GM23248 (cell line): ENCODE measurements around the gene TMEM217. TPM values are rescaled to one million over a fixed set of nuclear protein-coding genes. Genes with fewer than 3 reads are reported as not detected.

Source experiments
- DNase-seq: peaks from one replicate; pipeline ENCODE4 v3.0.0-alpha.2; 2015
- H2AFZ ChIP-seq: fragments of 200-600 bp; sonication (generic); 2 replicates; pipeline ENCODE4 v1.6.1; 2016; ENCODE audit warnings: antibody characterized with exemption
- H3F3A ChIP-seq: fragments of 200-600 bp; sonication (generic); 2 replicates; pipeline ENCODE4 v1.6.1; 2016; ENCODE audit warnings: mild to moderate bottlenecking, antibody characterized with exemption, mixed run types; ENCODE audit not compliant: insufficient read depth
- H3K27ac ChIP-seq: fragments of 200-600 bp; sonication (generic); 2 replicates; pipeline ENCODE4 v1.5.1; 2016; ENCODE audit warnings: mild to moderate bottlenecking
- H3K27me3 ChIP-seq: fragments of 200-600 bp; sonication (generic); replicated peaks from 2 replicates; pipeline ENCODE4 v1.6.1; 2016; ENCODE audit warnings: mild to moderate bottlenecking; ENCODE audit not compliant: insufficient read depth
- H3K36me3 ChIP-seq: fragments of 200-600 bp; sonication (generic); 2 replicates; pipeline ENCODE4 v1.6.1; 2016; ENCODE audit warnings: low read depth, mild to moderate bottlenecking
- H3K4me1 ChIP-seq: fragments of 200-600 bp; sonication (generic); 2 replicates; pipeline ENCODE4 v1.6.1; 2016; ENCODE audit warnings: mild to moderate bottlenecking; ENCODE audit not compliant: insufficient read depth
- H3K4me2 ChIP-seq: fragments of 200-600 bp; sonication (generic); one replicate; pipeline ENCODE4 v1.6.1; 2016; ENCODE audit warnings: mild to moderate bottlenecking; ENCODE audit not compliant: unreplicated experiment
- H3K4me3 ChIP-seq: fragments of 200-600 bp; sonication (generic); 2 replicates; pipeline ENCODE4 v1.5.1; 2016; ENCODE audit warnings: mild to moderate bottlenecking
- H3K79me2 ChIP-seq: fragments of 200-600 bp; sonication (generic); 2 replicates; pipeline ENCODE4 v1.6.1; 2016; ENCODE audit warnings: mild to moderate bottlenecking; ENCODE audit not compliant: insufficient read depth
- H3K9ac ChIP-seq: fragments of 200-600 bp; sonication (generic); 2 replicates; pipeline ENCODE4 v1.6.1; 2016; ENCODE audit warnings: mild to moderate bottlenecking
- H3K9me2 ChIP-seq: fragments of 200-600 bp; sonication (generic); 2 replicates; pipeline ENCODE4 v1.6.1; 2016; ENCODE audit warnings: mixed run types, mild to moderate bottlenecking, moderate library complexity; ENCODE audit not compliant: insufficient read depth
- H3K9me3 ChIP-seq: fragments of 200-600 bp; sonication (generic); one replicate; pipeline ENCODE4 v1.6.1; 2017; ENCODE audit warnings: low read depth
- H4K20me1 ChIP-seq: fragments of 200-600 bp; sonication (generic); 2 replicates; pipeline ENCODE4 v1.6.0; 2016; ENCODE audit not compliant: insufficient read depth
- EZH2 ChIP-seq: fragments of 200-600 bp; sonication (generic); IDR thresholded peaks from 2 replicates; pipeline ENCODE4 v1.6.1; 2018; ENCODE audit warnings: antibody characterized with exemption, mild to moderate bottlenecking; ENCODE audit not compliant: insufficient read depth, poor library complexity, severe bottlenecking
- EZH2phosphoT487 ChIP-seq: fragments of 200-600 bp; sonication (generic); IDR thresholded peaks from 2 replicates; pipeline ENCODE4 v1.6.1; 2018; ENCODE audit warnings: antibody characterized with exemption, moderate library complexity, mild to moderate bottlenecking, low read depth; ENCODE audit not compliant: insufficient read depth
- WGBS, 2 experiments: methylation state at CpG; one replicate each; pipeline ENCODE4 v1.1.6; 2015 to 2017; ENCODE audit warnings: low lambda C conversion rate in 2 of 2, low coverage in 1 of 2; ENCODE audit errors: missing lambda C conversion rate in 2 of 2; 5-methylcytosine and 5-hydroxymethylcytosine counted together
- in situ Hi-C: fragments of 300-500 bp; cut with MboI; formaldehyde crosslinking; loops from 2 replicates; pipeline ENCODE4 v1.15.0; 2020
- polyA plus RNA-seq: library from polyadenylated mRNA; unstranded; fragments of >200 nt; fragmentation: Nextera tagmentation; extraction: Ambion mirVana; gene quantifications from 2 replicates; pipeline ENCODE4 v1.2.1, GENCODE V29; 2016
- total RNA-seq: library from RNA; depleted of rRNA; stranded (reverse); fragments of >200 nt; shearing (Covaris generic); gene quantifications from 2 replicates; pipeline ENCODE4 v1.2.3, GENCODE V29; 2014

TMEM217 gene
- total and polyA plus RNA-seq, 2 experiments from 2014 or later, result 1.2 to 6.5 TPM

GRCh38 chr6:37236921-37237320 is 21.0 kb downstream of the TMEM217 start:
- peak; percentile 53 for DNase-seq
- no peak overlapping the region for H3K9ac ChIP-seq
- H3K4me1 ChIP-seq, result peaks cover 51% of the 10 kb centered on the region
- H3K4me2 ChIP-seq, result no peak overlapping the region
- peak overlapping the region; percentile 38; the same call in 1 of the 2 replicates for H3K27ac ChIP-seq
- H3K36me3 ChIP-seq, result no peaks in the 10 kb centered on the region
- no peaks in the 10 kb centered on the region for H3K27me3 ChIP-seq
- peaks cover 34% of the 10 kb centered on the region for H3F3A ChIP-seq
- in situ Hi-C loops, result no loop called here
- no peaks in the 10 kb centered on the region for H3K9me3 ChIP-seq
- 82 to 88% methylated on average over 2 of the region's 2 CpGs for WGBS, 2 experiments
- no peak overlapping the region for H3K4me3 ChIP-seq
- H3K79me2 ChIP-seq, result no peaks in the 10 kb centered on the region
- H4K20me1 ChIP-seq, result no peaks in the 10 kb centered on the region
- H2AFZ ChIP-seq, result 0 out of 2 replicates have a peak overlapping the region, but pooled peaks have one; percentile 12
- TF ChIP-seq EZH2 (no peak), EZH2phosphoT487 (no peak)
- H3K9me2 ChIP-seq, result no peaks in the 10 kb centered on the region

- Histone ChIP-seq H3K4me1 (peaks cover 21% of the 10 kb centered on the region), H4K20me1 (no peaks in the 10 kb centered on the region), H3K79me2 (no peaks in the 10 kb centered on the region), H3K4me2 (no peak overlapping the region), H3K27me3 (no peaks in the 10 kb centered on the region), H3K9ac (no peak overlapping the region), H2AFZ (no peak overlapping the region), H3K9me3 (no peaks in the 10 kb centered on the region), H3K9me2 (no peaks in the 10 kb centered on the region), H3K27ac (no peak overlapping the region), H3K36me3 (no peaks in the 10 kb centered on the region), H3K4me3 (no peak overlapping the region), H3F3A (peaks cover 5% of the 10 kb centered on the region)
- WGBS, 2 experiments, result 79 to 83% methylated on average over 7 of the region's 7 CpGs
- in situ Hi-C loops, result no loop called here
- TF ChIP-seq EZH2, result no peak
- no peak for TF ChIP-seq EZH2phosphoT487
- no peak for DNase-seq
These were observed 24.4 kb downstream of the TMEM217 start for GRCh38 chr6:37233541-37233940.

GRCh38 chr6:37232430-37233017 is 25.4 kb downstream of the TMEM217 start:
- Histone ChIP-seq H3F3A (no peaks in the 10 kb centered on the region), H3K9ac (no peak overlapping the region), H3K27ac (no peak overlapping the region), H3K9me3 (no peaks in the 10 kb centered on the region), H3K27me3 (no peaks in the 10 kb centered on the region), H4K20me1 (no peaks in the 10 kb centered on the region), H3K4me2 (no peak overlapping the region), H3K9me2 (no peaks in the 10 kb centered on the region), H2AFZ (no peak overlapping the region), H3K36me3 (no peaks in the 10 kb centered on the region), H3K4me1 (peaks cover 11% of the 10 kb centered on the region), H3K79me2 (no peaks in the 10 kb centered on the region), H3K4me3 (no peak overlapping the region)
- TF ChIP-seq EZH2phosphoT487 (no peak), EZH2 (no peak)
- in situ Hi-C loops, result no loop called here
- 88 to 93% methylated on average over 5 of the region's 5 CpGs for WGBS, 2 experiments
- DNase-seq, result no peak

GRCh38 chr6:37230104-37230503 is 27.8 kb downstream of the TMEM217 start:
- Histone ChIP-seq H3K79me2 (no peaks in the 10 kb centered on the region), H3K9me2 (no peaks in the 10 kb centered on the region), H3K9me3 (no peaks in the 10 kb centered on the region), H3K36me3 (no peaks in the 10 kb centered on the region), H2AFZ (no peak overlapping the region), H4K20me1 (no peaks in the 10 kb centered on the region), H3K27ac (no peak overlapping the region), H3K4me1 (no peaks in the 10 kb centered on the region), H3K27me3 (no peaks in the 10 kb centered on the region), H3K4me3 (no peak overlapping the region), H3K9ac (no peak overlapping the region), H3F3A (no peaks in the 10 kb centered on the region), H3K4me2 (no peak overlapping the region)
- in situ Hi-C loops, result no loop called here
- no peak for DNase-seq
- 81 to 86% methylated on average over 6 of the region's 6 CpGs for WGBS, 2 experiments
- TF ChIP-seq EZH2phosphoT487, result no peak
- TF ChIP-seq EZH2, result no peak
